Suprapubic skin (tissue), 4 donors: ENCODE measurements around the gene ATG16L2. TPM values are rescaled to one million over a fixed set of nuclear protein-coding genes. Genes with fewer than 3 reads are reported as not detected.

ENCODE experiments used
- DNase-seq, 2 donors: peaks; one replicate each; pipeline ENCODE4 v3.0.0-alpha.2; 2019; ENCODE audit warnings: low spot score in 2 of 2
- H3K27ac ChIP-seq: fragments of 200-600 bp; sonication (generic); one replicate; pipeline ENCODE4 v1.5.1; 2019
- H3K27me3 ChIP-seq: fragments of 200-600 bp; sonication (generic); one replicate; pipeline ENCODE4 v1.5.1; 2019
- H3K36me3 ChIP-seq: fragments of 200-600 bp; sonication (generic); one replicate; pipeline ENCODE4 v1.5.1; 2019
- H3K4me1 ChIP-seq: fragments of 200-600 bp; sonication (generic); one replicate; pipeline ENCODE4 v1.5.1; 2019
- H3K4me3 ChIP-seq: fragments of 200-600 bp; sonication (generic); one replicate; pipeline ENCODE4 v1.5.1; 2019; ENCODE audit warnings: mild to moderate bottlenecking
- H3K9me3 ChIP-seq: fragments of 200-600 bp; sonication (generic); one replicate; pipeline ENCODE4 v1.5.1; 2019
- EP300 ChIP-seq: sonication (generic); formaldehyde crosslinking; IDR thresholded peaks from one replicate; pipeline ENCODE4 v1.6.1; 2017; ENCODE audit warnings: antibody characterized with exemption
- POLR2A ChIP-seq, 2 donors: fragments of 450-650 bp; IDR thresholded peaks; one replicate each; pipeline ENCODE4 v1.6.1; 2017; ENCODE audit warnings: antibody characterized with exemption in 2 of 2, mild to moderate bottlenecking in 2 of 2, moderate library complexity in 2 of 2
- POLR2AphosphoS5 ChIP-seq, 3 donors: sonication (generic); formaldehyde crosslinking; IDR thresholded peaks; one replicate each; pipeline ENCODE4 v1.6.1; 2017; ENCODE audit warnings: antibody characterized with exemption in 3 of 3
- WGBS: methylation state at CpG from one replicate; pipeline ENCODE4 v1.1.5; 2018; 5-methylcytosine and 5-hydroxymethylcytosine counted together
- total RNA-seq, 4 donors: library from RNA; depleted of rRNA; stranded (reverse); fragments of >200 nt; gene quantifications; one replicate each; pipeline ENCODE4 v1.1.0, GENCODE V29; 2016
- TF ChIP-seq, protein P1 (sequence below), 2 donors: fragments of 200-600 bp in 1 of 2; fragments of 450-650 bp in 1 of 2; sonication (generic) in 1 of 2; IDR thresholded peaks; one replicate each; pipeline ENCODE4 v1.5.1; 2016 to 2019; ENCODE audit warnings: antibody characterized with exemption in 2 of 2, mild to moderate bottlenecking in 1 of 2, moderate library complexity in 1 of 2

Gene ATG16L2
- total RNA-seq, 4 donors from 2014 or later, result 81.9 to 231 (median 111) TPM

- 0% methylated on average over 21 of the region's 24 CpGs for WGBS
- Histone ChIP-seq H3K4me1 (peaks cover 51% of the 10 kb centered on the region), H3K36me3 (peaks cover 10% of the 10 kb centered on the region), H3K27ac (peak overlapping the region; percentile 97), H3K27me3 (no peaks in the 10 kb centered on the region), H3K4me3 (peak overlapping the region; percentile 97), H3K9me3 (no peaks in the 10 kb centered on the region)
- peak in 1 of 2 donors; percentile 81 for DNase-seq
- TF ChIP-seq, protein P1, sequence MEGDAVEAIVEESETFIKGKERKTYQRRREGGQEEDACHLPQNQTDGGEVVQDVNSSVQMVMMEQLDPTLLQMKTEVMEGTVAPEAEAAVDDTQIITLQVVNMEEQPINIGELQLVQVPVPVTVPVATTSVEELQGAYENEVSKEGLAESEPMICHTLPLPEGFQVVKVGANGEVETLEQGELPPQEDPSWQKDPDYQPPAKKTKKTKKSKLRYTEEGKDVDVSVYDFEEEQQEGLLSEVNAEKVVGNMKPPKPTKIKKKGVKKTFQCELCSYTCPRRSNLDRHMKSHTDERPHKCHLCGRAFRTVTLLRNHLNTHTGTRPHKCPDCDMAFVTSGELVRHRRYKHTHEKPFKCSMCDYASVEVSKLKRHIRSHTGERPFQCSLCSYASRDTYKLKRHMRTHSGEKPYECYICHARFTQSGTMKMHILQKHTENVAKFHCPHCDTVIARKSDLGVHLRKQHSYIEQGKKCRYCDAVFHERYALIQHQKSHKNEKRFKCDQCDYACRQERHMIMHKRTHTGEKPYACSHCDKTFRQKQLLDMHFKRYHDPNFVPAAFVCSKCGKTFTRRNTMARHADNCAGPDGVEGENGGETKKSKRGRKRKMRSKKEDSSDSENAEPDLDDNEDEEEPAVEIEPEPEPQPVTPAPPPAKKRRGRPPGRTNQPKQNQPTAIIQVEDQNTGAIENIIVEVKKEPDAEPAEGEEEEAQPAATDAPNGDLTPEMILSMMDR (IDR thresholded peaks at IDR 0.05), result peak; percentile 3 to 35
- no peak for TF ChIP-seq POLR2A (IDR thresholded peaks at IDR 0.05)
Measured at GRCh38 chr11:72812967-72813739, 1.1 kb upstream of the ATG16L2 start.

DNA sequence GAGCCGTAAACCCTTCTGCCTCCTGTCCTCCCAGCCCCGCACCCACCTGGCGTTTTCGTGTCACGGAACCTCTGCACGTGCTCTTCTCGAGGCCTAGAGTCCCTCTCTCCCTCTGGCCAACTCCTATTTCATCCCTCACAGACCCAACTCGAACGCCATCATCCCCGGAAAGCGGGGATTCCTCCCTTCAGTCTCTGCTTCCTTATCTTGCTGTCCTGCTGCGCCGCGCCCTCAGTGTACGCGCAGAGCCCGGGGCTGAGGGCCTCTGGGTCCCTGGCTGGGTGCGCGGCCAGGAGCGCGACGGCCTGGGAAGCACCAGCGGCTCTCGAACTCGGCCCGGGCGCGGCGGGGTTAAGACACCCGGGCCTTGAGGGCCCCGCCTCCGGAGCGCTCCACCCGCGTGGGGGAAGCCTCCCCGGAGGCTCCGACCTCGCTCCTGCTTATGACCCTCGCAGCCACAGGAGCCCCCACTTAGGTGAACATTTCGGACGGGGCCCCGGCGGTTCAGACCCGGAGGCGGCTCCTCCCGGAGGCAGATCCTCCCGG, 398 bp upstream of the ATG16L2 start:
- under 1% methylated on average over 36 of the region's 47 CpGs for WGBS
- peak overlapping the region; percentile 97 for H3K27ac ChIP-seq
- peak overlapping the region; percentile 97 for H3K4me3 ChIP-seq
- H3K36me3 ChIP-seq, result peaks cover 13% of the 10 kb centered on the region
- no peaks in the 10 kb centered on the region for H3K9me3 ChIP-seq
- TF ChIP-seq POLR2AphosphoS5 (IDR thresholded peaks at IDR 0.05), result peak in 1 of 3 donors; percentile 67
- TF ChIP-seq EP300, result no peak
- no peak for TF ChIP-seq POLR2A (IDR thresholded peaks at IDR 0.05)
- TF ChIP-seq, protein P1 (IDR thresholded peaks at IDR 0.05), result no peak
- H3K27me3 ChIP-seq, result no peaks in the 10 kb centered on the region
- peak in 1 of 2 donors; percentile 90 for DNase-seq
- H3K4me1 ChIP-seq, result peaks cover 51% of the 10 kb centered on the region

GRCh38 chr11:72815110-72815618, 953 bp downstream of the ATG16L2 start:
- peaks cover 61% of the 10 kb centered on the region for H3K4me1 ChIP-seq
- peak overlapping the region; percentile 97 for H3K4me3 ChIP-seq
- H3K27ac ChIP-seq, result peak overlapping the region; percentile 97
- H3K36me3 ChIP-seq, result peaks cover 15% of the 10 kb centered on the region
- no peak for TF ChIP-seq POLR2A (IDR thresholded peaks at IDR 0.05)
- TF ChIP-seq EP300, result no peak
- TF ChIP-seq, protein P1 (IDR thresholded peaks at IDR 0.05), result no peak
- no peak for TF ChIP-seq POLR2AphosphoS5 (IDR thresholded peaks at IDR 0.05)
- WGBS, result 30% methylated on average over 4 of the region's 13 CpGs
- DNase-seq, result no peak
- H3K9me3 ChIP-seq, result no peaks in the 10 kb centered on the region
- H3K27me3 ChIP-seq, result no peaks in the 10 kb centered on the region

DNA sequence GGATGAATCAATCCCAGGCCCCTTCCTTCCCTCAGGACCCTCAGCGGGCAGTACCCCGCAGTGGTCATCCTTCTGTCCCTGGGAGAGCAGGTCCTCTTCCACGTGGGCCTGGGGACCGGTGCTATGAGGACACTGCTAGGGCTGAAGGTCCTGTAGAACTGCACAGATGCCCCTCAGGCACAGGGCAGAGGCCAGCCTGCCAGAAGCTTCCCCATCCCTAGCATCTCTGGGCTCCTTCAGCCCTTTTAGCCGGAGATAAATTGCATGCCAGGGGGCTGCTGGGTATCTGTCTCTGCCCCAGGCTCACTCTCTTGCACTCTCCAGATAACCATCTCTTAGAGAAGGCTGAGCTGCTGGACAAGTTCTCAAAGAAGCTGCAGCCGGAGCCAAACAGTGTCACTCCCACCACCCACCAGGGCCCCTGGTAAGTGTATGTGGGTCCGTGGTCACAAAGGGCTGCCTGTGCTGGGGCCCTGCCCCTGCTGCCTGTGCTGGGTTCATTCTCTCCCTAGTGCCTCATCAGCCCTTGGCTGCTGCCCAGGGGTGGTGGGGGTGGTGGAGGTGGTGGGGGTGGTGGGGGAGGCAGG, 2.3 kb downstream of the ATG16L2 start:
- Histone ChIP-seq H3K4me1 (peaks cover 68% of the 10 kb centered on the region), H3K36me3 (peaks cover 15% of the 10 kb centered on the region), H3K9me3 (no peaks in the 10 kb centered on the region), H3K4me3 (peak overlapping the region; percentile 97), H3K27ac (no peak overlapping the region), H3K27me3 (no peaks in the 10 kb centered on the region)
- 49% methylated on average over 3 of the region's 7 CpGs for WGBS
- no peak for DNase-seq
- no peak for TF ChIP-seq POLR2A (IDR thresholded peaks at IDR 0.05)
- TF ChIP-seq POLR2AphosphoS5 (IDR thresholded peaks at IDR 0.05), result no peak
- TF ChIP-seq, protein P1 (IDR thresholded peaks at IDR 0.05), result no peak
- TF ChIP-seq EP300, result no peak

DNA sequence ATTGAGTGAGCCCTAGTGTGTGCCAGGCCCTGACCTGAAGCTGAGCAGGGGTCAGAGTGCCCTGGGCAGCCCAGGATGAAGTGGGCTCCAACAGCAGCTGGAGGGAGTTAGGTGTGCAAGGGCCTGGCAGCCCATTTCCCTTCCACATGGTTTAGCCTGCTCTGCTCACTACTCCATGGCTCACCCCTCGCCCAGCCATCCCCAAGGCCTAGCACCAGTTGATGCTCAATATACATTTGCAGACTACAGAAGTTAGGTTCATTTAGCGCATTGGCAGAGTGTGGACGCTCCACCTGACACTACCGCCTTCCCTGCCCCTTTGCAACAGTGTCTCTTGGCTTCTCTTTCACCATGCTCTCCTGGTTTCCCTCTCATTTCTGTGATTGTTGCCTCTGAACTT, 3.8 kb downstream of the ATG16L2 start:
- H3K27ac ChIP-seq, result no peak overlapping the region
- TF ChIP-seq, protein P1 (IDR thresholded peaks at IDR 0.05), result no peak
- TF ChIP-seq POLR2AphosphoS5 (IDR thresholded peaks at IDR 0.05), result no peak
- no peak for TF ChIP-seq POLR2A (IDR thresholded peaks at IDR 0.05)
- TF ChIP-seq EP300, result no peak
- peaks cover 64% of the 10 kb centered on the region for H3K4me1 ChIP-seq
- peaks cover 19% of the 10 kb centered on the region for H3K36me3 ChIP-seq
- H3K27me3 ChIP-seq, result no peaks in the 10 kb centered on the region
- no peak overlapping the region for H3K4me3 ChIP-seq
- H3K9me3 ChIP-seq, result no peaks in the 10 kb centered on the region
- no peak for DNase-seq
- WGBS, result 90% methylated on average over 4 of the region's 4 CpGs
